NT2/D1 (cell line): ENCODE results near the gene ZNF641.
A peak's percentile ranks its signal among the peaks of the same experiment; 100 is the strongest.

Experiments used
- DNase-seq: peaks from one replicate; pipeline ENCODE4 v3.0.0-alpha.2; 2011; ENCODE audit warnings: low read depth, low spot score
- H3K27me3 ChIP-seq: 2 replicates; pipeline ENCODE4 v1.6.0; 2011; ENCODE audit warnings: mild to moderate bottlenecking; ENCODE audit not compliant: insufficient read length, insufficient read depth
- H3K36me3 ChIP-seq: 2 replicates; pipeline ENCODE4 v1.6.1; 2011; ENCODE audit warnings: mild to moderate bottlenecking, low read length, mixed read lengths; ENCODE audit not compliant: insufficient read depth, insufficient read length
- H3K4me1 ChIP-seq: 2 replicates; pipeline ENCODE4 v1.5.1; 2011; ENCODE audit not compliant: insufficient read depth, insufficient read length
- H3K4me3 ChIP-seq: 2 replicates; pipeline ENCODE4 v1.5.1; 2011; ENCODE audit warnings: low read depth; ENCODE audit not compliant: insufficient read length
- H3K9ac ChIP-seq: 2 replicates; pipeline ENCODE4 v1.6.0; 2011; ENCODE audit warnings: low read depth; ENCODE audit not compliant: insufficient read length
- H3K9me3 ChIP-seq: 2 replicates; pipeline ENCODE4 v1.5.1; 2011; ENCODE audit warnings: mild to moderate bottlenecking, low read length; ENCODE audit not compliant: insufficient read depth
- SUZ12 ChIP-seq: IDR thresholded peaks from 2 replicates; pipeline ENCODE4 v1.6.1; 2011; ENCODE audit not compliant: insufficient read length, insufficient read depth; ENCODE audit errors: extremely low read depth
- YY1 ChIP-seq: IDR thresholded peaks from 2 replicates; pipeline ENCODE4 v1.6.1; 2011; ENCODE audit not compliant: insufficient read length, insufficient read depth
- ZNF274 ChIP-seq: IDR thresholded peaks from 2 replicates; pipeline ENCODE4 v1.6.1; 2011; ENCODE audit warnings: mild to moderate bottlenecking, low read depth, low read length

Gene ZNF641

GRCh38 chr12:48300774-48301173, 49.9 kb downstream of the ZNF641 start:
- H3K4me1 ChIP-seq: no peaks in the 10 kb centered on the region
- no peak for TF ChIP-seq YY1
- no peak for TF ChIP-seq ZNF274
- no peak for TF ChIP-seq SUZ12
- no peak for DNase-seq
- peaks cover 15% of the 10 kb centered on the region for H3K27me3 ChIP-seq
- no peaks in the 10 kb centered on the region for H3K9me3 ChIP-seq
- no peak overlapping the region for H3K4me3 ChIP-seq
- no peaks in the 10 kb centered on the region for H3K36me3 ChIP-seq
- no peak overlapping the region for H3K9ac ChIP-seq

- peak overlapping the region; percentile 92 for H3K9ac ChIP-seq
- peak overlapping the region; percentile 73 for H3K4me3 ChIP-seq
- TF ChIP-seq YY1 (no peak), SUZ12 (no peak), ZNF274 (no peak)
- H3K9me3 ChIP-seq: no peaks in the 10 kb centered on the region
- peak; percentile 74 for DNase-seq
- peaks cover 15% of the 10 kb centered on the region for H3K27me3 ChIP-seq
- no peaks in the 10 kb centered on the region for H3K4me1 ChIP-seq
- no peaks in the 10 kb centered on the region for H3K36me3 ChIP-seq
Measured at GRCh38 chr12:48296586-48297282, 54.0 kb downstream of the ZNF641 start.

- Histone ChIP-seq H3K9me3 (no peaks in the 10 kb centered on the region), H3K27me3 (peaks cover 5% of the 10 kb centered on the region), H3K4me1 (no peaks in the 10 kb centered on the region), H3K4me3 (no peak overlapping the region), H3K9ac (no peak overlapping the region), H3K36me3 (no peaks in the 10 kb centered on the region)
- TF ChIP-seq YY1 (no peak), SUZ12 (no peak), ZNF274 (no peak)
- DNase-seq: no peak
Measured at GRCh38 chr12:48292040-48292439, 58.7 kb downstream of the ZNF641 start.

- TF ChIP-seq SUZ12 (no peak), ZNF274 (no peak), YY1 (no peak)
- no peak for DNase-seq
Measured at GRCh38 chr12:48291511-48291910, 59.2 kb downstream of the ZNF641 start.

GRCh38 chr12:48288387-48289268, 62.1 kb downstream of the ZNF641 start:
- DNase-seq: no peak
- H3K27me3 ChIP-seq: peaks cover 26% of the 10 kb centered on the region
- TF ChIP-seq SUZ12 (no peak), YY1 (no peak), ZNF274 (no peak)

More at GRCh38 chr12:48291511-48291910, 59.2 kb downstream of the ZNF641 start:
- no peaks in the 10 kb centered on the region for H3K36me3 ChIP-seq
- H3K4me1 ChIP-seq: no peaks in the 10 kb centered on the region
- H3K9me3 ChIP-seq: no peaks in the 10 kb centered on the region
- peaks cover 2% of the 10 kb centered on the region for H3K27me3 ChIP-seq
- no peak overlapping the region for H3K9ac ChIP-seq
- H3K4me3 ChIP-seq: no peak overlapping the region

More at GRCh38 chr12:48288387-48289268, 62.1 kb downstream of the ZNF641 start:
- Histone ChIP-seq H3K36me3 (no peaks in the 10 kb centered on the region), H3K4me3 (no peak overlapping the region), H3K4me1 (no peaks in the 10 kb centered on the region), H3K9ac (no peak overlapping the region), H3K9me3 (no peaks in the 10 kb centered on the region)
